SK-N-SH (cell line): ENCODE data around the gene ZFX.

Experiments
- CHD2 ChIP-seq: fragments of 150-350 bp; IDR thresholded peaks from 2 replicates; pipeline ENCODE4 v1.6.1; 2018; ENCODE audit warnings: low read length; ENCODE audit not compliant: partially characterized antibody
- EP300 ChIP-seq, 2 experiments: IDR thresholded peaks; 2 replicates each; pipeline versions ENCODE4 v1.4.0 to v1.6.1; 2012; ENCODE audit warnings: borderline replicate concordance in 1 of 2, low read depth in 1 of 2, low read length in 1 of 2
- FOXM1 ChIP-seq: IDR thresholded peaks from 2 replicates; pipeline ENCODE4 v1.4.0; 2012; ENCODE audit warnings: low read depth, mild to moderate bottlenecking
- GABPA ChIP-seq: IDR thresholded peaks from 2 replicates; pipeline ENCODE4 v1.4.0; 2012; ENCODE audit warnings: low read depth, mild to moderate bottlenecking
- POLR2AphosphoS5 ChIP-seq: IDR thresholded peaks from 2 replicates; pipeline ENCODE4 v1.6.1; 2012; ENCODE audit warnings: low read depth, low read length
- RAD21 ChIP-seq: IDR thresholded peaks from 2 replicates; pipeline ENCODE4 v1.6.1; 2012; ENCODE audit warnings: mild to moderate bottlenecking, low read length
- YY1 ChIP-seq: IDR thresholded peaks from 2 replicates; pipeline ENCODE4 v1.4.0; 2012; ENCODE audit warnings: low read depth, mild to moderate bottlenecking
- TF ChIP-seq, protein P1 (sequence below): fragments of 200-600 bp; sonication (generic); IDR thresholded peaks from 2 replicates; pipeline ENCODE4 v1.6.1; 2017; ENCODE audit warnings: antibody characterized with exemption, mild to moderate bottlenecking, moderate library complexity

DNA sequence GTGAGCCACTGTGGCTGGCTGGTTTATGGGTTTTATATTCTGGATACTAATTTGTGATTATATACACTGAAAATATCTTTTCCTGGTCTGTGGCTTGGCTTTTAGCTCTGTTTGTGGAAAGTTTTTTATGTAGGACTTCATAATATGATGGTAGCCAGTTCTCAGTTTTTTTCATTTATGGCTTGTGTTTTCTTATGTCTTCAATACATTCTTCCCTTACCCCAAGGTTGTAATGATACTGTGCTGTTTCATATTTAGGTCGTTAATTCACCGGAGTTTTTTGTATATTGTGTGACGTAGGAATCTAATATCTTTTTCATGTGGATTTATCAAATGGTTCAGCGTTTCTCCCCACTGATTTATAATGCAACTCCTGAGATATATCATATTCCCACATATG lies 6.6 kb downstream of the ZFX start:
- TF ChIP-seq, protein P1, sequence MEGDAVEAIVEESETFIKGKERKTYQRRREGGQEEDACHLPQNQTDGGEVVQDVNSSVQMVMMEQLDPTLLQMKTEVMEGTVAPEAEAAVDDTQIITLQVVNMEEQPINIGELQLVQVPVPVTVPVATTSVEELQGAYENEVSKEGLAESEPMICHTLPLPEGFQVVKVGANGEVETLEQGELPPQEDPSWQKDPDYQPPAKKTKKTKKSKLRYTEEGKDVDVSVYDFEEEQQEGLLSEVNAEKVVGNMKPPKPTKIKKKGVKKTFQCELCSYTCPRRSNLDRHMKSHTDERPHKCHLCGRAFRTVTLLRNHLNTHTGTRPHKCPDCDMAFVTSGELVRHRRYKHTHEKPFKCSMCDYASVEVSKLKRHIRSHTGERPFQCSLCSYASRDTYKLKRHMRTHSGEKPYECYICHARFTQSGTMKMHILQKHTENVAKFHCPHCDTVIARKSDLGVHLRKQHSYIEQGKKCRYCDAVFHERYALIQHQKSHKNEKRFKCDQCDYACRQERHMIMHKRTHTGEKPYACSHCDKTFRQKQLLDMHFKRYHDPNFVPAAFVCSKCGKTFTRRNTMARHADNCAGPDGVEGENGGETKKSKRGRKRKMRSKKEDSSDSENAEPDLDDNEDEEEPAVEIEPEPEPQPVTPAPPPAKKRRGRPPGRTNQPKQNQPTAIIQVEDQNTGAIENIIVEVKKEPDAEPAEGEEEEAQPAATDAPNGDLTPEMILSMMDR: no peak
- TF ChIP-seq GABPA: no peak
- TF ChIP-seq CHD2: no peak
- no peak for TF ChIP-seq FOXM1
- TF ChIP-seq POLR2AphosphoS5: no peak
- no peak for TF ChIP-seq YY1
- no peak for TF ChIP-seq EP300 (IDR thresholded peaks at IDR 0.05; ENCODE audit: borderline replicate concordance in 1 of 2, low read depth in 1 of 2, low read length in 1 of 2)
- no peak for TF ChIP-seq RAD21
